SJCRH30 (cell line): ENCODE measurements around the gene BCAS3. TPM values are rescaled to one million over a fixed set of nuclear protein-coding genes. Genes with fewer than 3 reads are reported as not detected.
A peak's percentile ranks its signal among the peaks of the same experiment; 100 is the strongest.

Source experiments
- DNase-seq, 2 experiments: peaks; one replicate each; pipeline ENCODE4 v3.0.0-alpha.2; 2015 to 2020
- H3K27ac ChIP-seq: fragments of 250-450 bp; sonication (Bioruptor Pico); 2 replicates; pipeline ENCODE4 v1.5.1; 2020; ENCODE audit warnings: mild to moderate bottlenecking, moderate library complexity
- H3K27me3 ChIP-seq: fragments of 250-450 bp; sonication (Bioruptor Pico); 2 replicates; pipeline ENCODE4 v1.5.1; 2020; ENCODE audit warnings: mild to moderate bottlenecking, moderate library complexity
- H3K36me3 ChIP-seq: fragments of 250-450 bp; sonication (Bioruptor Pico); 2 replicates; pipeline ENCODE4 v1.5.1; 2020; ENCODE audit warnings: mild to moderate bottlenecking, moderate library complexity
- H3K4me1 ChIP-seq: fragments of 250-450 bp; sonication (Bioruptor Pico); 2 replicates; pipeline ENCODE4 v1.5.1; 2020; ENCODE audit warnings: mild to moderate bottlenecking, moderate library complexity
- H3K4me3 ChIP-seq: fragments of 250-450 bp; sonication (Bioruptor Pico); 2 replicates; pipeline ENCODE4 v1.5.1; 2020; ENCODE audit warnings: mild to moderate bottlenecking, moderate library complexity
- H3K9me3 ChIP-seq: fragments of 250-450 bp; sonication (Bioruptor Pico); replicated peaks from 2 replicates; pipeline ENCODE4 v1.5.1; 2020; ENCODE audit warnings: mild to moderate bottlenecking, moderate library complexity
- total RNA-seq: library from RNA; depleted of rRNA; stranded (reverse); fragments of >200 nt; shearing (Covaris generic); gene quantifications from 2 replicates; pipeline ENCODE4 v1.2.3, GENCODE V29; 2014

BCAS3 gene
- total RNA-seq, 1 experiment from 2014 or later, result 11.6 TPM

DNA sequence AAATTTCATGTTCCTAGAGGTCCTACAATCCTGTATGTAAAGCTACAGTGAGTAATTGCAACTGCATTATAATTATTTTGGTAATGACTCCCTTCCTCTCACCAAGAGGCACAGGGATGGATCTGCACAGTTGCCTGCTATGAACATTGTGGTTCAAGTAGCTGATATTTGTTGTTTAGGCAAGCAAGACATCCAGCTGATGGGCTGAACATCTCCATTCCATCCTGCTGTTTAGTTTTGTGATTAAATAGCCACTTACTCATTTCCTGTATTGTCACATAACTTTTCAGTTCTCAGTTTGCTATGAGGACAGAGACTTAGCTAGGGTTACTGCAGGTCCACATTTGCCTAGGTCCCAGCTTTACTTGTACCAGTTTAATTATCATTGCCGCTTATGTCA is 540.8 kb downstream of the BCAS3 start:
- no peak for DNase-seq
- H3K4me3 ChIP-seq, result no peak overlapping the region
- no peaks in the 10 kb centered on the region for H3K27me3 ChIP-seq
- peaks cover 14% of the 10 kb centered on the region for H3K4me1 ChIP-seq
- no peak overlapping the region for H3K27ac ChIP-seq
- H3K36me3 ChIP-seq, result no peaks in the 10 kb centered on the region
- H3K9me3 ChIP-seq, result no peaks in the 10 kb centered on the region

DNA sequence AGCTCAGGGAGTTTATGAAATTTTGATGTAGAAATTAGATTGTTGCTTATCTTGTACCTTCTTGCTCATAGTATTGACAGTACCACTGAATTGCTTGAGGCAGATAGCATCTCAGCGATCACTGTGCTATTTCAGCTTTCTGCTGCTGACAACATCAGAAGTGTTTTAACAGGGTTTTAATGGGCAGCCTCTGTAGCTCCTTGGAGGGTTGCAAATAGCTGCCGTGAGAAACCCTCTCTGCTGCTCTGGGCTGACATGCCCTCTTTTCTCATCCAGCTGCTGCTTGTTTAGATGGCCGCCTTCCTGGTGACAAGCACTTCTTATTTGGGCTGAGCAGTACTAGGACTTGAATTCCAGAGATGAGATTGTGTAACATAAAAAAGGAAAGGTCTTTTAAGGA is 541.8 kb downstream of the BCAS3 start:
- Histone ChIP-seq H3K27ac (no peak overlapping the region), H3K4me3 (no peak overlapping the region), H3K4me1 (peaks cover 14% of the 10 kb centered on the region), H3K36me3 (no peaks in the 10 kb centered on the region), H3K27me3 (no peaks in the 10 kb centered on the region), H3K9me3 (no peaks in the 10 kb centered on the region)
- DNase-seq, result no peak

DNA sequence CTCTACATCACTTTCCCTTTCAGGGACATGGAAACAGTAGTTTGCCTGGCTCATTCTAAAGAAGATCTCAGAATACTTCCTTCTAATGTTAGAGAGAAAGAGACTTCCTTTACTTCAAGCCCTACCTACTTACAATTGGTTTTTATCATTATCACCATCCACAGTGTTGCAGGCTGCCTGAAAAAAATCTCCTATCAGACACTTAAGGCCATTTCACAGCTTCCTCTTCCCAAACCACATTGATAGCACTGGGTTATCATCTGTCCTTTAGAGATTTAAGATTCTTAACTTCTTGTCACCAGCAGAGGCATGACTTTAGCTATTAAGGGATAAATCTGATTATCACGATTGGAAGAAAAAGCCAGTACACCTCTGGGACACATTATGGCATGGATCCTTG is 543.5 kb downstream of the BCAS3 start:
- Histone ChIP-seq H3K9me3 (no peaks in the 10 kb centered on the region), H3K4me3 (no peak overlapping the region), H3K27ac (no peak overlapping the region), H3K36me3 (no peaks in the 10 kb centered on the region), H3K4me1 (peaks cover 19% of the 10 kb centered on the region), H3K27me3 (no peaks in the 10 kb centered on the region)
- no peak for DNase-seq

DNA sequence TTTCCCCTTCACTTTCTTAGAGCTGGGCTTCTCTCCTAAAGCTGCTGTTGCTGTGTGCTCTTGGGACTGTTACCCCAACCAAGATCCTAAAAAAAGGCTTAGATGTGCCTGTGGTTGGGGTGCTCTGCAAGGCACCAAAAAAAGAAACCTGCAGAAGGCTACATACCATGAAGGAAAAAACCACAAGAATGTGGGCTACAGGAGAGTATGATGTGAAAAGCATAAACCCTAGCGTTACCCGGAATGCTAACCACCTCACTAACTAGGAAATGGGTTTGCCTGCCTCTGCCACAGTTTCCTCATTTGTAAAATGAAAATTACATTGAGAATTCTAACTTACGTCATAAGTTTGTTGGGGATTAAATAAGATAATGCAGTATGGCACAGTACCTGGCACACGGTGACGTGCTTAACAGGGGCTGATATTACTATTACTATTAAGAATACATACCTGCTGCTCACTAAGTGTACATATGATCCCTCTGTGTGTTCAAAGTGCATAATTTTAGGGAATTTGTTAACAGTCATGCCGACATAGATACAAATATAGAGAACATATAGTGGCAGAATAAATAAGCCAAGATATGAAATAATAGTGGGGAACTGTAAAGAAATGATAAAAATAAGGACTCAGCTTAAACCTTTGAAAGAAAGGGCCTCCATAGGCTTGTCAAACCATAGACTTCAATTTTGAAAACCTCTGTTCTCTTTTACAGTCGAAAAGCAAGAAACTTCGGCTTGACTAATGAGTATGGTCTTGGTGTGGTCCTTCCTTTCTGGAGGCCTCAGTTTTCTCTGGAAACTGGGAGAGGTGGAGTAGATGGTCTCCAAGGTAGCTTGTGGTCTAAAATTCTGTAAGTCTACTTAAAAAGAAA is 544.2 kb downstream of the BCAS3 start:
- peak in 1 of 2 experiments; percentile 37 for DNase-seq
- Histone ChIP-seq H3K36me3 (no peaks in the 10 kb centered on the region), H3K4me3 (no peak overlapping the region), H3K4me1 (peaks cover 19% of the 10 kb centered on the region), H3K27ac (no peak overlapping the region), H3K27me3 (no peaks in the 10 kb centered on the region), H3K9me3 (no peaks in the 10 kb centered on the region)

DNA sequence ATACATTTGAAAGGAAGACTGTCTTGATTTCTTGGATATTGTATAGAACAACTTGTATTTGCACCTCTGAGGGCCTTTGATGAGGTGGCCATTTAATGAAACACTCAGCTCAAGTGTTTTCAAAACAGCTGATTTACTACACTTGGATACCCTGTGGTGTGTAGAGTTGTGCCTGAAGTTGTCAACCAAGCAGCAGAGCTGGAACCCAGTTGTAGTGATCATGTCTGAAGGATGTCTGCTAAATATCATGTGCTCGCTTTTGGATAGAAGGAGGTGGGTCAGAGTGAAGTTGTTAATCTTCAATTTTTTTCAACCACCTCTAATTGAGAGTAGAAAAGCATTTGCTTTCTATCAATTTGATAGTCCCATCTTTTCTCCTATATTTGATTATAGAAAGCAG is 546.1 kb downstream of the BCAS3 start:
- Histone ChIP-seq H3K4me3 (no peak overlapping the region), H3K9me3 (no peaks in the 10 kb centered on the region), H3K4me1 (peaks cover 19% of the 10 kb centered on the region), H3K27me3 (no peaks in the 10 kb centered on the region), H3K36me3 (no peaks in the 10 kb centered on the region), H3K27ac (no peak overlapping the region)
- DNase-seq, result no peak

DNA sequence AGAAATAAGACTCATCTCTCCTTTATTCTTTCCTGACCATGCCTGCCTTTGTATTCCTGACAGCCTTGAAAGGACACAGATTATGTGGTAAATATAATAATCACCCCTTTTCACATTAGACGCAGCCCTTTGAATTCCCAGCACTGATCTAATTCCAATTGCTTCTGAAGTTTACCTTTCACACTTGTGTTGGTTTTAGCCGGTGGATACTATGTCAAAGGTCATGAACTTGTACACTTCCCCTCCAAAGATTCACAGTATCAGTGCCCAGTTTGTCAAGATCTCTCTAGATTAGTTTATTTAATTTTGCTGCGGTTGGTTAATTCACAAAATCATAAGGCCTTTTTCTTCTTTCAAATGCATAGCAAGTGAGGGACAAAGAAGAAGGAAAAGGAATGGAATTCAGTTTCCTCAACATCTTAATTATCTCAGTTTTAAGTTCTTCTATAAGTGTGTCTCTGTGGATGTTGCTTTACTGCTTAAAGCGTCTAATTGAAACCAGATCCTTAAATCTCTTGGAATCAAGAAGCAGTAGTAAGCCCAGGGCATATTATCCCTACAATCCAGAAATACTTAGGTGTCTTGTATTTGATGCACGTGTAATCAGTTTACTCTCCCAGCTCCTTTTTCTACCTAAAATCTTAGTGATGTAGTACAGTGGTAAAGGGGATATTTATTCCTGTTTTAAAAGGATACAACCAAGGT is 547.7 kb downstream of the BCAS3 start:
- Histone ChIP-seq H3K4me1 (peaks cover 19% of the 10 kb centered on the region), H3K27ac (no peak overlapping the region), H3K9me3 (no peaks in the 10 kb centered on the region), H3K36me3 (no peaks in the 10 kb centered on the region), H3K27me3 (no peaks in the 10 kb centered on the region), H3K4me3 (no peak overlapping the region)
- DNase-seq, result no peak

DNA sequence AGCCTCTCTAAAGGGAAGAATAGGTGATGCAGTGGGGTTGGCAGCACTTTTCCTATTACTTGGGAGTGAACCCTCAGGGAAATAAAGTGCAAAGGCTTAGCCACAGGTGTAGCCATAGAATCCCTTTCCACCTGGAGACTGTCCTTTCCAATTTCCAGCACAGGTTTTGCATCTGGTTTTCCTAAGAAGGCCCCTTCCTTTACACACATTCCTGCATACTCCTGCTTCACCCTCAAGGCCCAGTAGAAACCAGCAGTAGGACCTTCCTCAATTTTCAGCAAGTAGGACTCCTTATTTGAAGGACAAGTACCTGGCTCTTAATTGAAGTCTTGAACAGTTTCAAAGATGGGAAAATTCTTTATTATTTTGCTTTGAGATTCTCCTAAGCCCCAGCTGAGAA is 550.2 kb downstream of the BCAS3 start:
- Histone ChIP-seq H3K27me3 (no peaks in the 10 kb centered on the region), H3K9me3 (no peaks in the 10 kb centered on the region), H3K4me3 (no peak overlapping the region), H3K36me3 (no peaks in the 10 kb centered on the region), H3K4me1 (peaks cover 10% of the 10 kb centered on the region), H3K27ac (no peak overlapping the region)
- DNase-seq, result no peak

DNA sequence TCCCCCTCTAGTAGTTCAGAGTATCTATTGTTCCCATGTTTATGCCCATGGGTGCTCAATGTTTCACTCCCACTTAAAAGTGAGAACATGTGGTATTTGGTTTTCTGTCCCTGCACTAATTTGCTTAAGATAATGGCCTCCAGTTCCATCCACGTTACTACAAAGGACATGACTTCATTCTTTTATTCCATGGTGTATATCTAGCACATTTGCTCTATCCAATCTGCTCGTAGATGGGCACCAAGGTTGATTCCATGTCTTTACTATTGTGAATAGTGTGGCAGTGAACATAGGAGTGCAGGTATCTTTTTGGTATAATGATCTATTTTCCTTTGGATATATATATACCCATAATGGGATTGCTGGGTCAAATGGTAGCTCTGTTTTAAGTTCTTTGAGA is 552.8 kb downstream of the BCAS3 start:
- no peak for DNase-seq
- H3K27me3 ChIP-seq, result no peaks in the 10 kb centered on the region
- no peaks in the 10 kb centered on the region for H3K9me3 ChIP-seq
- no peak overlapping the region for H3K27ac ChIP-seq
- no peaks in the 10 kb centered on the region for H3K36me3 ChIP-seq
- peaks cover 29% of the 10 kb centered on the region for H3K4me1 ChIP-seq
- H3K4me3 ChIP-seq, result no peak overlapping the region

DNA sequence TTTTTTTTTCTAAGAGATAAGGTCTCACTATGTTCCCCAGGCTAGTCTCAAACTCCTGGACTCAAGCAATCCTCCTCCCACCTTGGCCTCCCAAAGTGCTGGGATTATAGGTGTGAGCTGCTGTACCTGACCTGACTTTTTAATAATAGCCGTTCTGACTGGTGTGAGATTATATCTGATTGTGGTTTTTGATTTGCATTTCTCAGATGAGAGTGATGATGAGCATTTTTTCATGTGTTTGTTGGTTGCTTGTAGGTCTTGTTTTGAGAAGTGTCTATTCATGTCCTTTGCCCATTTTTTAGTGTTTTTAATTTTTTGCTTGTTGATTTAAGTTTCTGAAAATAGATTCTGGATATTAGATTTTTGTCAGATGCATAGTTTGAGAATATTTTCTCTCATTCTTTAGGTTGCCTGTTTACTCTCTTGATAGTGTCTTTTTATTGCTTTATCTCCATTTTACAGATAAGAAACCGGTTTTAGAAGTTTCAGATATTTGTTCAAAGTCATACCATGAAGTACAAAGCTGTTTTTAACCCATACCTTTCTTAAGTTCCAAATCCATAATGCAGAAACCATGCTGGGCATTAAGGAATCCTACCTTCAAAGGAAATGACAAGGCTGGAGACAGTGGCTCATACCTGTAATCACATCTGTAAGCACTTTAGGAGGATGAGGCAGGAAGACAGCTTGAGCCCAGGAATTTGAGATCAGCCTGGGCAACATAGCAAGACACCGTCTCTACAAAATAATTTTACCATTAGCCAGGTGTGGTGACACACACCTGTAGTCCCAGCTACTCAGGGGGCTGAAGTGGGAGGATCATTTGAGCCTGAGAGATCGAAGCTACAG is 553.5 kb downstream of the BCAS3 start:
- DNase-seq, result no peak

DNA sequence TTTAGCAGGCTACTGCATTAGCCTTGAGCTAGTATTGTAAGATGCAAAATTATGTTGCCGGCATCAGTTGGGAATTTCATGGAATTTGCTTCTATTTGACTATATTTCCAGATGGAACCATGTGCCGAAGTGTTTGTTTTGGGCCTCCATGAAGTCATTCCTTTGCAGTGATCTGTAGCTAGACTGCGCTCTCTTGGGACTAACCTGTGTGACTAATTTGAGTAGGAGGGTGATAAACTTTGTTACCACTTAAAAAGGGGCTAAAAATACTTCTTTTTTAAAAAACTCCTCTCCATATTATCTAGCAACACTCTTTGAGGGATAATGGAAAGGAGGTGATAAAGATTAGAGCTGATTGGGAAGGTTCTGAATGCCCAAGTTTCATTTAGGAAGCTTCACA is 555.2 kb downstream of the BCAS3 start:
- DNase-seq, result no peak
- Histone ChIP-seq H3K9me3 (no peaks in the 10 kb centered on the region), H3K27ac (no peak overlapping the region), H3K27me3 (no peaks in the 10 kb centered on the region), H3K36me3 (no peaks in the 10 kb centered on the region), H3K4me3 (no peak overlapping the region), H3K4me1 (peaks cover 34% of the 10 kb centered on the region)

More for the DNA sequence above, 553.5 kb downstream of the BCAS3 start:
- Histone ChIP-seq H3K36me3 (no peaks in the 10 kb centered on the region), H3K27ac (no peak overlapping the region), H3K4me3 (no peak overlapping the region), H3K27me3 (no peaks in the 10 kb centered on the region), H3K4me1 (peaks cover 30% of the 10 kb centered on the region), H3K9me3 (no peaks in the 10 kb centered on the region)

DNA sequence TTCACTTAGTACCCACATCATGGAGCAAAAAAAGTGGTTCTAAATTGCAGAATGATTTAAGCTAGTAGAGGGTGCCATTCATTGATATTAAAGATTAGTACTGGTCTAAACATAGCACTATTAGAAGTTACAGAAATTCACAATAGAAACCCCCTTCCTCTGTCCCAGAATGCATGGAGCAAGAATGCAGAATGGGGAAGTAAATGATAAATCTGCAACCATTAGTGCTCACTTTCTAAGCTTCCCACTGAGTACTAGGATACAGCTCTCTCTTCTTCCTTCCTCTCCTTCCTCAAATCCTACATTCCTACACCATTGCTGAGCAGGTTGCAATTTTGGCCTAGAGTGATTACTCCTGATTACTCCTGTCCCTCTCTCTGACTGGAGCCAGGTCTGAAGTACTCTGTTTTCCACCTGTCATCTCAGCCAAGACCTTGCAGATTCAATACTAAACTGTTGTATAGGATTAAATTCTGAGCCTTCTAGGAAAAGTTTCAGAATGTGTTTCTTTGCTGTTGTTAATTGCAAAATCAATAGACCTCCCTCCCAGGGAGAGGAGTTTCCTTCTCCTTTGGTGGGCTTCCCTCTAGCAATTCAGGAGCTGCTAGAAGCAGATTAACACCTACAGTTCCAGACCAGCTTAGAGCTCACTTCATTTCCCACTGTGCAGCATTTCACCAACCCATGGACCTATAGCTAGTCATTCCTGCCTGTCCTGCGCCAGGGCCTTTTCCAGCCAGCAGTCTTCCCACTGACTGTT is 556.5 kb downstream of the BCAS3 start:
- peak in 1 of 2 experiments; percentile 41 for DNase-seq
- H3K4me1 ChIP-seq, result peaks cover 42% of the 10 kb centered on the region
- no peaks in the 10 kb centered on the region for H3K36me3 ChIP-seq
- H3K9me3 ChIP-seq, result no peaks in the 10 kb centered on the region
- no peak overlapping the region for H3K4me3 ChIP-seq
- no peaks in the 10 kb centered on the region for H3K27me3 ChIP-seq
- H3K27ac ChIP-seq, result peak overlapping the region; percentile 77; the same call in 1 of the 2 replicates

DNA sequence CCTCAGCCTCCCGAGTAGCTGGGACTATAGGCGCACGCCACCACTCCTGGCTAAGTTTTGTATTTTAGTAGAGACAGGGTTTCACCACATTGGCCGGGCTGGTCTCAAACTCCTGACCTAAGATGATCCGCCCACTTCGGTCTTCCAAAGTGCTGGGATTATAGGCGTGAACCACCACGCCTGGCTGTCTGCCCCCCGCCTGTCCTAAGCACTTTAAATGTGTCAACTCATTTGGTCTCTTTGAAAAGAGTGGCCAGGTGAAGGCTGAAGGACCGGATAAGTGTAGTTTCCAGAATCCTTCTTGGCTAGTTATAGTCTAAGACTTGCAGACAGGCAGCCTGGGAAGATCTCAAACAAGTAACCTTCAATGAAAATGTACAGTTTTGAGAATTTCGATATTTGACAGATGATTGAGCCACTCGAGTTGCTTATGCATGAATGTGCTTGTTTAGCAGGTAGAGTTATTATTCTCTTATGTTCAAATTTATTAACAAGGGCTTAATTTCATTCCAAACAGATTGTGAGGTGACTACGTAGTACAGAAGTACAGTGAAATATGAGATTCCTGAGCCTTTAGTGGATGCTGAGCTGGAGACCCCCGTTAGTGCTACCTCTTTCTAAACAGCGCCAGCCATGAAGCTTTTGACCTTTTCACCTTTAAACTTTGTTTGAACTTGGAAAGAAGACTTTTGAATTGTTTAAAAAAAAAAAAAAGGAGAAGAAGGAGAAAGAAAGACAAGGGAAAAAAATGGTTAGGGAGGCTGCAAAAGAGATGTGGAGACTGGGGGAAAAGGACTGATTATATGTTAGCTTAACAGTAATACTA is 557.6 kb downstream of the BCAS3 start:
- H3K9me3 ChIP-seq, result no peaks in the 10 kb centered on the region
- no peaks in the 10 kb centered on the region for H3K36me3 ChIP-seq
- DNase-seq, result peak; percentile 89 to 95
- H3K27me3 ChIP-seq, result no peaks in the 10 kb centered on the region
- peak overlapping the region; percentile 77 for H3K27ac ChIP-seq
- peaks cover 51% of the 10 kb centered on the region for H3K4me1 ChIP-seq
- peak overlapping the region; percentile 30 for H3K4me3 ChIP-seq

DNA sequence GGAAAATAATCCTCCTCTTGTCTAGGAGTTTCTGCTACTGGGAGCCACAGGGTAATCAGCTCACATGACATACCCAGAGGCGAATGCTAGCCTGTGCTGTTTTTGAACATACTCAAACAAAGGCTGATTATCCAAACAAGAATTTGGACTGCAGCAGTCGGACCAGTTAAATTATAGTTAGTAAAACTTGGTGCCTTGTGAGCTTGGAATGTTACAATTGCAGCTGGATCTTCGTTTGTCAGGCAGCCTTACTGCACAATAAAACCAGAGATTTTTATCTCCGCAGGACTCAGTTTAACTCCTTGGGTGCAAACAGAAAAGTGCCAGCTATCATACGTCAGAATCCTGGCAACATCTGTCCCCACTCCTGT is 558.2 kb downstream of the BCAS3 start:
- Histone ChIP-seq H3K27ac (peak overlapping the region; percentile 77), H3K4me3 (peak overlapping the region; percentile 30), H3K9me3 (no peaks in the 10 kb centered on the region), H3K36me3 (no peaks in the 10 kb centered on the region), H3K4me1 (peaks cover 51% of the 10 kb centered on the region), H3K27me3 (no peaks in the 10 kb centered on the region)
- DNase-seq, result peak; percentile 74 to 86
